Fibroblast of skin of scalp (primary cell): ENCODE measurements around the gene CRHBP.

Experiments
- DNase-seq: peaks from one replicate; pipeline ENCODE4 v3.0.0-alpha.2; 2013

The CRHBP gene

GRCh38 chr5:77016962-77017361 lies 64.1 kb downstream of the CRHBP start:
- no peak for DNase-seq

GRCh38 chr5:77017668-77018067 lies 64.8 kb downstream of the CRHBP start:
- DNase-seq, result no peak
